OCI-LY3 (cell line): ENCODE measurements around the gene RBM20.

ENCODE experiments used
- H2AFZ ChIP-seq: fragments of 200-600, 300-600 bp; shearing (Covaris generic); 2 replicates; pipeline ENCODE4 v1.6.0; 2014; ENCODE audit warnings: antibody characterized with exemption, low read depth, low read length
- H3K27ac ChIP-seq: fragments of 200-600, 300-600 bp; sonication (generic); 2 replicates; pipeline ENCODE4 v1.5.1; 2014; ENCODE audit warnings: mild to moderate bottlenecking, low read length, moderate library complexity, mixed read lengths
- H3K27me3 ChIP-seq: fragments of 200-600, 300-600 bp; sonication (generic); 2 replicates; pipeline ENCODE4 v1.6.1; 2014; ENCODE audit warnings: low read depth, low read length, mixed read lengths
- H3K36me3 ChIP-seq: fragments of 200-600, 300-600 bp; sonication (generic); replicated peaks from 2 replicates; pipeline ENCODE3; 2014; ENCODE audit warnings: low read depth, low read length, mixed read lengths
- H3K4me1 ChIP-seq: fragments of 300-600, 200-600 bp; sonication (generic); 2 replicates; pipeline ENCODE4 v1.6.1; 2014; ENCODE audit warnings: low read length, mixed read lengths
- H3K4me2 ChIP-seq: fragments of 200-600, 300-600 bp; sonication (generic); 2 replicates; pipeline ENCODE4 v1.6.1; 2014; ENCODE audit warnings: low read length, mixed read lengths
- H3K4me3 ChIP-seq: fragments of 300-600, 200-600 bp; sonication (generic); 2 replicates; pipeline ENCODE4 v1.5.1; 2014; ENCODE audit warnings: antibody characterized with exemption, mild to moderate bottlenecking, low read length, moderate library complexity
- H3K79me2 ChIP-seq: fragments of 300-600, 200-600 bp; shearing (Covaris generic); 2 replicates; pipeline ENCODE4 v1.6.1; 2014; ENCODE audit warnings: mild to moderate bottlenecking, low read length, mixed read lengths
- H3K9ac ChIP-seq: fragments of 300-600, 200-600 bp; shearing (Covaris generic); 2 replicates; pipeline ENCODE4 v1.6.0; 2014; ENCODE audit warnings: mild to moderate bottlenecking, low read length, moderate library complexity
- H3K9me3 ChIP-seq: fragments of 200-600, 300-600 bp; shearing (Covaris generic); 2 replicates; pipeline ENCODE4 v1.6.1; 2014; ENCODE audit warnings: low read length, mixed read lengths; ENCODE audit not compliant: insufficient read depth
- H4K20me1 ChIP-seq: fragments of 200-600, 300-600 bp; sonication (generic); 2 replicates; pipeline ENCODE4 v1.6.1; 2016; ENCODE audit warnings: low read length, mixed read lengths; ENCODE audit not compliant: insufficient read depth
- CTCF ChIP-seq: fragments of 200-600, 300-600 bp; sonication (generic); IDR thresholded peaks from 2 replicates; pipeline ENCODE4 v1.5.1; 2014; ENCODE audit warnings: antibody characterized with exemption, low read length, low read depth
- EZH2phosphoT487 ChIP-seq: fragments of 200-600 bp; shearing (Covaris generic); IDR thresholded peaks from 2 replicates; pipeline ENCODE4 v1.6.1; 2018; ENCODE audit warnings: antibody characterized with exemption, mixed run types, low read depth

Gene RBM20

DNA sequence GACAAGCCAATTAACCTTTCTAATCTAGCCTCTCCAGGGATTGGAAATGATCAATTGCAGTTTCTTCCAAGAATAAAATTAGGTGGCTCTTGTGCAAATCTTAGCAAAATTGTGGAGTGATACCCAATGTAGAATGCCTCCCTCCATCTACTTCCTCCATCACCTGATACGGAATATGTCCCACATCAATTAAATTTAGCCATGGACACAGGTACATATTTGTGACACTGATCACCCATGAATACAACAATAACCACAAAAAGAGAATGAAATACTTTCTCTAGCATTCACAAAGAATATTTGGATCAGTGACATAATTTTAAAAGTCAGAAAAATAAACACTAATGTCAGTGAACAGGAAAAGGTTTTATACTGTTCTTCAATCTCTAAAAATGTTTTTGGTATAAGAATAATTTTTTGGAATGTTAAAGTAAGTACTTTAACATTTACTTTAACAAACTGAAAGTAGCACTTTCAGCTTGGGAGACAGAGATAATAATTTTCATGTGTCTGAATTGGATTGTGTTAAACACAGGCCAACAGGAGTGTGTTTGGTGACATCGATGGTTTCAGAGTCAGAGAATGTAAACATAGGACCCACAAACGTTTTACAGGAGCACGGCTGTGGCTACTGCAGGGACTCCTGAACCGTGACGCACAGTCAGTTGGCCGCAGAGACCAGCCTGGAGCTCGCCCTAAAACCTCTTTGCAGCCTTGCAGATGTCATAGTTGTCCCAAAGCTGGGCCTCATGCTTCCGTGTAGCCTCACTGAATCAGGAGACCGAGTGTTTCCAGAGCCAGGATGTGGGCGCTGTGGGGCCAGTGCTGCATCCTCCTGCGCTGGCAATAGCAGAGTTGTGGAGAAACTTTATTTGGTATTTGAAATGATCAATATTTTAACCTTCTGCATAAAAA, 7.2 kb downstream of the RBM20 start:
- TF ChIP-seq CTCF, result no peak
- Histone ChIP-seq H3K4me1 (peaks cover 11% of the 10 kb centered on the region), H3K9ac (no peak overlapping the region), H3K27ac (no peak overlapping the region), H3K27me3 (peaks cover 17% of the 10 kb centered on the region), H4K20me1 (no peaks in the 10 kb centered on the region), H3K9me3 (peaks cover 13% of the 10 kb centered on the region; the same call in 1 of the 2 replicates), H3K4me2 (no peak overlapping the region), H3K36me3 (no peaks in the 10 kb centered on the region), H2AFZ (no peak overlapping the region), H3K79me2 (no peaks in the 10 kb centered on the region), H3K4me3 (no peak overlapping the region)

GRCh38 chr10:110652475-110653118, 8.5 kb downstream of the RBM20 start:
- Histone ChIP-seq H4K20me1 (no peaks in the 10 kb centered on the region), H3K4me1 (peaks cover 11% of the 10 kb centered on the region), H3K9me3 (peaks cover 13% of the 10 kb centered on the region; the same call in 1 of the 2 replicates), H3K79me2 (no peaks in the 10 kb centered on the region), H3K4me3 (no peak overlapping the region), H3K27me3 (peaks cover 13% of the 10 kb centered on the region), H3K27ac (no peak overlapping the region), H3K9ac (no peak overlapping the region), H2AFZ (no peak overlapping the region), H3K36me3 (no peaks in the 10 kb centered on the region), H3K4me2 (no peak overlapping the region)
- no peak for TF ChIP-seq EZH2phosphoT487

- Histone ChIP-seq H3K36me3 (no peaks in the 10 kb centered on the region), H3K79me2 (no peaks in the 10 kb centered on the region), H4K20me1 (no peaks in the 10 kb centered on the region), H3K9me3 (peaks cover 6% of the 10 kb centered on the region; the same call in 1 of the 2 replicates), H3K27ac (no peak overlapping the region), H3K4me2 (no peak overlapping the region), H2AFZ (no peak overlapping the region), H3K4me3 (no peak overlapping the region), H3K27me3 (peaks cover 6% of the 10 kb centered on the region; the same call in 1 of the 2 replicates), H3K4me1 (peaks cover 2% of the 10 kb centered on the region), H3K9ac (no peak overlapping the region)
- TF ChIP-seq CTCF (no peak), EZH2phosphoT487 (no peak)
Observed at GRCh38 chr10:110655320-110655719, 11.2 kb downstream of the RBM20 start.

GRCh38 chr10:110656612-110657011, 12.5 kb downstream of the RBM20 start:
- Histone ChIP-seq H3K36me3 (no peaks in the 10 kb centered on the region), H3K79me2 (no peaks in the 10 kb centered on the region), H3K27ac (no peak overlapping the region), H4K20me1 (no peaks in the 10 kb centered on the region), H3K4me1 (no peaks in the 10 kb centered on the region), H3K9me3 (no peaks in the 10 kb centered on the region), H3K27me3 (peaks cover 6% of the 10 kb centered on the region; the same call in 1 of the 2 replicates), H3K9ac (no peak overlapping the region), H3K4me2 (no peak overlapping the region), H2AFZ (no peak overlapping the region), H3K4me3 (no peak overlapping the region)
- TF ChIP-seq CTCF, result no peak
- TF ChIP-seq EZH2phosphoT487, result no peak
